Measurements from ENCODE around the gene GPRIN1.

- TF ChIP-seq POLR2A (IDR thresholded peaks at IDR 0.05; ENCODE audit: low read depth, low read length) (no peak), POLR2AphosphoS5 (IDR thresholded peaks at IDR 0.05; ENCODE audit: low read depth, low read length) (no peak), TAF1 (IDR thresholded peaks at IDR 0.05; ENCODE audit: low read depth, low read length) (no peak), SPI1 (IDR thresholded peaks at IDR 0.05; ENCODE audit: low read depth, low read length) (no peak), POU2F2 (IDR thresholded peaks at IDR 0.05; ENCODE audit: low read depth, low read length) (no peak), PAX5 (IDR thresholded peaks at IDR 0.05; ENCODE audit: insufficient read depth, low read length, severe bottlenecking) (no peak)
Measured at GRCh38 chr5:176597417-176598389, 12.3 kb downstream of the GPRIN1 start.
